Germinal center (tissue), 1 donor: ENCODE data around the gene SH3D19.
"Not testable (repeated sequence)": the region's sequence is repeated elsewhere in the genome, so short reads cannot be mapped to it uniquely, and the experiment has no call there.

Source experiments
- DNase-seq: peaks from one replicate; pipeline ENCODE4 v3.0.0; 2012; ENCODE audit warnings: mixed read lengths, low spot score

Gene SH3D19

DNA sequence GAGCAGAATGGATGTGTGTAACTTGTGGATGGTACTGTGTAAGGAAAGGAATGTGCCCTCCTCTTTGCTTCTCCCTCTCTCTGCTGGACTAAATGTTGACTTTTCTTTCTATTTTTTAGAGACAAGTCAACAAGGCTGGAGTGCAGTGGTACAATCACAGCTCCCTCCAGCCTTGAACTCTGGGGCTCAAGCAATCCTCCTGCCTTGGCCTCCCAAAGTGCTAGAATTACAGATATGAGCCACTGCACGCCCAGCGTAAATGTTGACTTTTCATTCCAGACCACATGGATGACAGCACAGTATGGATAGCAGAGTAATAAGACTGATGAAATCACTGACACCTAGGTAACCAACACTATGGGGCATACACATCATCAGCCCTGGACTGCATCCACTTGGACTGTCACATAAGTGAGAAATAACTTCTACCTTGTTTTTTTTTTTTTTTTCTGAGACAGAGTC lies 231.1 kb downstream of the SH3D19 start:
- DNase-seq: no peak

DNA sequence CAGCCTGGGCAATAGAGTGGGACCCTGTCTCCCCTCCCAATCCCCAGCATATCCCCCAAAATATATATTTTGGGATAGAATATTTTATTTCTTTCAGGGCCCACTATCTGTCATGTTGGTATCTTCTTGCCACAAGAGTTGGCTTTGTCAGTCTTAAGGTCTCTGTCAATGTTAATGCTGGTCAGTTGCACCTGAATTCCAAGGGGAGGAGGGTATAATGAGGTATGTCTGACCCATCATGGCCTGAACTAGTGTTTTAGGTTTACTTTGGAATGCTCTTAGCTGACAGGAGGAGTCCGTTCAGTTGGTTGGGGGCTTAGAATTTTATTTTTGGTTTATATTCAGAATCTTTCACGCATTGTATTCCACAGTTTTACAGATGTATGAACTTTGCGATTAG lies 232.2 kb downstream of the SH3D19 start:
- DNase-seq: no peak

DNA sequence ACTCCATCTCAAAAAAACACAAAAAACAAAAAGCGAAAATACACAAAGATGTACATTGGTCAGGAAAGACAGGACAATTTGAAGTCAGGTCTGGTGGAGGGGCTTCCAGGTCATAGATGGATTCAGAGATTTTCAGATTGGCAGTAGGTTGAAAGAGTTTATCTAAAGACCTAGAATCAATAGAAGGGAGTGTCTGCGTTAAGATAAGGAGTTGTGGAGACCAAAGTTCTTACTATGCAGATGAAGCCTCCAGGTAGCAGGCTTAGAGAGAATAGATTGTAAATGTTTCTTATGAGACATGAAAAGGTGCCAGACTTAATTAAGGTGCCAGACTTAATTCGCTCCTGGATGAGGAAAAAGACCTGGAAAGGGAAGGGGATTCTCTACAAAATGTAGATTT lies 232.9 kb downstream of the SH3D19 start:
- DNase-seq: no peak

DNA sequence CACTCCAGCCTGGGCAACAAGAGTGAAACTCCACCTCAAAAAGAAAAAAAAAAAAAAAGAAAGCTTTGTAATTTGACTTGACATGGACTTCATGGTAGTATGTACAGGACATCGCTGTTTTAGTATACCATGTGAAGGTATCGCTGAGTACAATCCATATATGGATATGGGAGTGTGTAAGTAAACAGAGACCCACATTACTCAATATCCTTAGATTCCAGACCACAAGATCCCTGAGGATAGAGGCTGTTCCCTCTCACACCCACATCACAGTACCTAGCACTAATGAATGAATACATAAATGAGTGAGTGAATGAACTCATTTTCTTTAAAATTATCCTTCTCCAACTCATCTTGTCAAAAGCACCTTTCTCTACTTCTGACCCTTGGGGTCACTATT lies 234.4 kb downstream of the SH3D19 start:
- no peak for DNase-seq

DNA sequence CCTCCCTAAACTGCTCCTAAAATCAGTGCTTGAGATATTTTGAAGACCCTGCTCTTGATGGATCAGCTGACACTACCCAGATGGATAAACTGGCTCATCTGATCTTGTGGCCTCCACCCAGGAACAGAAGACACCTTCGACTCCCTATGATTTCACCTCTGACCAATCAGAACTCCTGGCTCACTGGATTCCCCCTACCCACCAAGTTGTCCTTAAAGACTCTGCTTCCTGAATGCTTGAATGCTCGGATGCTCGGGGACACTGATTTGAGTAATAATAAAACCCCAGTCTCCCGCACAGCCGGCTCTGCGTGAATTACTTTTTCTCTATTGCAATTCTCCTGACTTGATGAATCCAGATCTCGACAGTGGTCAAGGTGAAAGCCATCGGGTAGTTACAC lies 237.9 kb downstream of the SH3D19 start:
- DNase-seq: no peak

DNA sequence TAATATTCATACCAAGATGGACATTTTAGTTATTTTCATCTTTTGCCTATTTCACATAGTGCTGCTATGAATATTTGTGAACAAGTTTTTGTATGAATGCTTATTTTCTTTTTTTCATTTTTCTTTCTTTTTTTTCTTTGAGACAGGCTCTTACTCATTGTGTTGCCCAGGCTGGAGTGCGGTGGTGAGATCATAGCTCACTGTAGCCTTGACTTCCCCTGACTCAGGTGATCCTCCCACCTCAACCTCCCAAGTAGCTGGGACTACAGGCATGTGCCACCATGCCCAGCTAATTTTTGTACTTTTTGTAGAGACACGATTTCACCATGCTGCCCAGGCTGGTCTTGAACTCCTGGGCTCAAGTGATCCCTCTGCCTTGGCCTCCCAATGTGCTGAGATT lies 247.4 kb downstream of the SH3D19 start:
- DNase-seq: not testable (repeated sequence)

DNA sequence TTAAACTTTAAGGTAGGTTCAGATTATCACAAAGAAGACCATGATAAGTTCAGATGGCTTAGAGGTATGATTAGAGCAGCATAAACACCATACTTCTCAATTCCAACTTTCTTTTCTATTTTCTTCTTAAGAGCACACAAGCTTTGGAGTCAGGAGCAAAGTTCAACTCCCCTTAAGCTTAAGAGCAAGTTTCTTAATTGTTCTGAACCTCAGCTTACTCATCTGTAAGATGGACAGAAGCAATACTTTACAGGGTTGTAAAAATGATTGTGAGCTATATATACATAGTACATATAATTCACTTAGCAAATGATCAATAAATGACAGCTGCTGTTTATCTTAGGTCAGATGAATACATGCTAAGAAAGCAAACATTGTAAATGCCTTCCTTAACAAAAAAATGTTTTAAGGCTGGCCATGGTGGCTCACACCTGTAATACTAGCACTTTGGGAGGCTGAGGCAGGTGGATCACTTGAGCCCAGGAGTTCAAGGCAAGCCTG lies 250.9 kb downstream of the SH3D19 start:
- no peak for DNase-seq
